SU-DHL-6 (cell line): ENCODE results near the gene KRTAP8-1.

Experiments used
- H2AFZ ChIP-seq: fragments of 200-600 bp; sonication (generic); 2 replicates; pipeline ENCODE4 v1.6.1; 2014; ENCODE audit warnings: low read depth, mild to moderate bottlenecking, moderate library complexity, mixed read lengths, antibody characterized with exemption, low read length; ENCODE audit not compliant: severe bottlenecking
- H3F3A ChIP-seq: fragments of 200-600 bp; shearing (Covaris generic); 2 replicates; pipeline ENCODE4 v1.6.0; 2016; ENCODE audit warnings: antibody characterized with exemption, mild to moderate bottlenecking; ENCODE audit not compliant: insufficient read depth
- H3K27ac ChIP-seq: fragments of 200-600 bp; sonication (generic); 2 replicates; pipeline ENCODE4 v1.5.1; 2016; ENCODE audit warnings: low read depth, mild to moderate bottlenecking, low read length, moderate library complexity, mixed read lengths
- H3K27me3 ChIP-seq: fragments of 200-600 bp; sonication (generic), shearing (Covaris generic); 2 replicates; pipeline ENCODE4 v1.6.0; 2014; ENCODE audit warnings: mild to moderate bottlenecking, low read length
- H3K36me3 ChIP-seq: fragments of 200-600 bp; sonication (generic); 2 replicates; pipeline ENCODE4 v1.6.1; 2014; ENCODE audit warnings: mild to moderate bottlenecking, low read length, mixed read lengths
- H3K4me2 ChIP-seq: fragments of 300-600, 200-600 bp; shearing (Covaris generic), sonication (generic); 2 replicates; pipeline ENCODE4 v1.6.0; 2014; ENCODE audit warnings: low read length, low read depth, mild to moderate bottlenecking; ENCODE audit not compliant: poor library complexity, severe bottlenecking
- H3K4me3 ChIP-seq: fragments of 200-600 bp; sonication (generic); 2 replicates; pipeline ENCODE4 v1.5.1; 2014; ENCODE audit warnings: antibody characterized with exemption, low read length, mild to moderate bottlenecking, mixed read lengths; ENCODE audit not compliant: insufficient read depth, poor library complexity, severe bottlenecking
- H3K79me2 ChIP-seq: fragments of 200-600 bp; sonication (generic); 2 replicates; pipeline ENCODE4 v1.6.1; 2014; ENCODE audit warnings: mild to moderate bottlenecking, low read length, moderate library complexity; ENCODE audit not compliant: insufficient read depth
- H3K9ac ChIP-seq: fragments of 200-600 bp; sonication (generic); 2 replicates; pipeline ENCODE4 v1.7.0; 2014; ENCODE audit warnings: mild to moderate bottlenecking, low read length
- H3K9me2 ChIP-seq: fragments of 200-600 bp; sonication (generic); replicated peaks from 2 replicates; pipeline ENCODE4 v1.6.1; 2014; ENCODE audit warnings: low read length; ENCODE audit not compliant: insufficient read depth
- H3K9me3 ChIP-seq: fragments of 200-600 bp; sonication (generic); 2 replicates; pipeline ENCODE4 v1.6.1; 2014; ENCODE audit warnings: low read length, mixed read lengths; ENCODE audit not compliant: insufficient read depth
- H4K20me1 ChIP-seq: fragments of 200-600 bp; sonication (generic); 2 replicates; pipeline ENCODE4 v1.6.1; 2014; ENCODE audit warnings: low read depth, mild to moderate bottlenecking, antibody characterized with exemption, low read length, moderate library complexity, mixed read lengths
- CTCF ChIP-seq: fragments of 200-600 bp; sonication (generic); IDR thresholded peaks from one replicate; pipeline ENCODE4 v1.5.1; 2017; ENCODE audit warnings: antibody characterized with exemption, mild to moderate bottlenecking, low read length, moderate library complexity; ENCODE audit not compliant: insufficient read depth, poor library complexity, severe bottlenecking
- EZH2phosphoT487 ChIP-seq: fragments of 200-600 bp; sonication (generic), shearing (Covaris generic); conservative IDR thresholded peaks from 2 replicates; pipeline ENCODE4 v1.6.1; 2018; ENCODE audit warnings: mild to moderate bottlenecking, antibody characterized with exemption, low read length, moderate library complexity, mixed read lengths

The KRTAP8-1 gene

GRCh38 chr21:30813174-30813573 lies at the start of gene KRTAP8-1:
TSS of gene KRTAP8-1 (minus strand) at chr21:30813274. CDS start at chr21:30813220, 54 bp downstream.
- Histone ChIP-seq H3K9me3 (no peaks in the 10 kb centered on the region), H3K4me2 (no peak within 1 kb of the TSS), H3K4me3 (no peak within 1 kb of the TSS), H3F3A (no peaks in the 10 kb centered on the region), H2AFZ (no peak within 1 kb of the TSS), H3K27me3 (no peaks in the 10 kb centered on the region), H3K9ac (no peak within 1 kb of the TSS), H3K27ac (no peak within 1 kb of the TSS), H3K36me3 (no peaks in the 10 kb centered on the region), H3K9me2 (no peaks in the 10 kb centered on the region), H3K79me2 (no peaks in the 10 kb centered on the region), H4K20me1 (no peaks in the 10 kb centered on the region)
- TF ChIP-seq CTCF (no peak), EZH2phosphoT487 (no peak)

- H3K4me2 ChIP-seq = no peak overlapping the region
- H3K9ac ChIP-seq = no peak overlapping the region
- no peaks in the 10 kb centered on the region for H4K20me1 ChIP-seq
- H3K4me3 ChIP-seq = no peak overlapping the region
- no peaks in the 10 kb centered on the region for H3K9me2 ChIP-seq
- H3K79me2 ChIP-seq = no peaks in the 10 kb centered on the region
- no peaks in the 10 kb centered on the region for H3K9me3 ChIP-seq
- H3F3A ChIP-seq = no peaks in the 10 kb centered on the region
- no peak for TF ChIP-seq EZH2phosphoT487
- no peak for TF ChIP-seq CTCF
- H3K36me3 ChIP-seq = no peaks in the 10 kb centered on the region
- H3K27ac ChIP-seq = no peak overlapping the region
- no peak overlapping the region for H2AFZ ChIP-seq
- H3K27me3 ChIP-seq = no peaks in the 10 kb centered on the region
These were observed 34.8 kb upstream of the KRTAP8-1 start for GRCh38 chr21:30847627-30848500.

GRCh38 chr21:30842990-30843389 lies 29.9 kb upstream of the KRTAP8-1 start:
- no peaks in the 10 kb centered on the region for H3F3A ChIP-seq
- no peaks in the 10 kb centered on the region for H3K27me3 ChIP-seq
- no peak overlapping the region for H2AFZ ChIP-seq
- H3K9me2 ChIP-seq = no peaks in the 10 kb centered on the region
- TF ChIP-seq EZH2phosphoT487 = no peak
- TF ChIP-seq CTCF = no peak
- no peak overlapping the region for H3K4me2 ChIP-seq
- H3K9ac ChIP-seq = no peak overlapping the region
- H3K79me2 ChIP-seq = no peaks in the 10 kb centered on the region
- no peaks in the 10 kb centered on the region for H4K20me1 ChIP-seq
- no peak overlapping the region for H3K27ac ChIP-seq
- H3K4me3 ChIP-seq = no peak overlapping the region
- H3K9me3 ChIP-seq = no peaks in the 10 kb centered on the region
- H3K36me3 ChIP-seq = no peaks in the 10 kb centered on the region
